ENCODE data around the gene FBXW5. TPM values are rescaled to one million over a fixed set of nuclear protein-coding genes. Genes with fewer than 3 reads are reported as not detected.

The FBXW5 gene, protein sequence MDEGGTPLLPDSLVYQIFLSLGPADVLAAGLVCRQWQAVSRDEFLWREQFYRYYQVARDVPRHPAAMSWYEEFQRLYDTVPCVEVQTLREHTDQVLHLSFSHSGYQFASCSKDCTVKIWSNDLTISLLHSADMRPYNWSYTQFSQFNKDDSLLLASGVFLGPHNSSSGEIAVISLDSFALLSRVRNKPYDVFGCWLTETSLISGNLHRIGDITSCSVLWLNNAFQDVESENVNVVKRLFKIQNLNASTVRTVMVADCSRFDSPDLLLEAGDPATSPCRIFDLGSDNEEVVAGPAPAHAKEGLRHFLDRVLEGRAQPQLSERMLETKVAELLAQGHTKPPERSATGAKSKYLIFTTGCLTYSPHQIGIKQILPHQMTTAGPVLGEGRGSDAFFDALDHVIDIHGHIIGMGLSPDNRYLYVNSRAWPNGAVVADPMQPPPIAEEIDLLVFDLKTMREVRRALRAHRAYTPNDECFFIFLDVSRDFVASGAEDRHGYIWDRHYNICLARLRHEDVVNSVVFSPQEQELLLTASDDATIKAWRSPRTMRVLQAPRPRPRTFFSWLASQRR
- 164 and 216 TPM in 2 replicates for total RNA-seq

DNA sequence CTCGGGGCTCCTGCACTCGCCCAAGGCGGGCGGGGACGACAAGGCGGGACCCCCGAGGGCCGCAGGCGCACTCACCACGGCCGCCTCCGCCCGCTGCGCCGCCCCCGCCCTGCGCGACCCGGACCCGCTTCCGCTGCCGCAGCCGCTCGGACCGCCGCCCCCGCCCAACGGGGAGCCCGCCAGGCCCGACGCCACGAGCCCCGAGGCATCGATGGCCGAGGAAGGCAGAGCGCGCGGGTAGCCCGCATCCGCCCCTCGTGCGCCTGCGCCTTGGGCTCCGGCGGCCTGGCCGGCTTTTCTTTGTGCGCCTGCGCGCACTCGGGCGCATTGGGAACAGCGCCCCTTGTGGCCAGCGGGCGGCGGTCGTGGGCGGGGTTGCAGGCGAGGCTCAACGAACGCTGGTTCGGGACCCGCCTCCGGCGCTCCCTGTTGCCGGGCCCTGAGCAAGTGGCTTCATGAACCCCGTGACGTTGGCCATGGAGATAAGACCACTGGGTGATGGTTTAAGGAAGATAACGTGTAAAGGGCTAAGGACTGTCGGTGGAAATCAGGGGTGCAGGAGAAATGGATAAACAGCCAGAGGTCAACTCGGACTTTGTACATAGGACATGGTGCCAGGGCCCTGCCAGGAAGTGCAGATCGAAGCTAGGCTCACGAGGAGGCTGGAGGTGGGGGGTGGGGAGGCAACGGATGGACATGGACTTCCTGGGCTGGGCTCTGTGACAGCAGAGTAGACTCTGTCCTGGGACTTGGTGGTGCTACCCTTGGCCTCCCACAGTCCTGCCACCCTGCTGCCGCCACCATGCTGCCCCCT lies at the start of gene FBXW5, which contains the start of gene C8G:
FBXW5 (minus strand) TSS at position 220 of the 814 bp plus-strand sequence. CDS start 655 bp downstream, outside the sequence.
C8G (plus strand) TSS at position 725 of the 814 bp plus-strand sequence; CDS start at position 803, 78 bp downstream.

DNA sequence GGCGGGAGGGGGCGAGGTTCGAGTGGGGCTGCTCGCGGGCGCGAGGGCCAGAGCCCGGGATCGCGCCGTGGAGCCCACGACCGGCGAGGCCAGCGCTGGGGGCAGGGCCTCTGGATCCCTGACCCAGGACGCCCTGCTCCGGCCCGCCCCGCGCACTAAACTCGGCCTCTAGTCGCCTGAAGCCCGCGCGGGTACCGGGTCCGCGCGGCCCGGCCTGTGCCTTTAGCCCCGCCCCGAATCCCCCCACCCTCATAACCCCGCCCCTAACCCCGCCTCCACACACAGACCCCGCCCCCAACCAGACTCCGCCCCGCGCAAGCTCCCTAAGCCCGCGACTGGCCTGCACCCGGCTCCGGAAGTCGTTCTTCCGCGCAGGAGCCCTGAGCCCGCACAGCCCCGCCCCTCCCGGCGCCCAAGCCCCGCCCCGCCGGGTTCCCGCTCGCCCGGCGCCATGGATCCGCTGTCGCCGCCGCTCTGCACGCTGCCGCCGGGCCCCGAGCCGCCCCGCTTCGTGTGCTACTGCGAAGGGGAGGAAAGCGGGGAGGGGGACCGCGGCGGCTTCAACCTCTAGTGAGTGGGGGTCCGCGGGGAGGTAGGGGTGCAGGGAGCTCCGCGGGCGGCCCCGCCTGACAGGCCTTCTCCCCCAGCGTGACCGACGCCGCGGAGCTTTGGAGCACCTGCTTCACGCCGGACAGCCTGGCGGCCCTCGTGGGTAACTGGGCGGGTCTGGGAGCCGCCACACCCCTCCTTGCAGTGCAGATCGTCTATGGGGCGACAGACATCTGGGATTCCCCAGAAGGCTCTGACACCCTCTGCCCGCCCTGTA lies 47.7 kb upstream of the FBXW5 start, which contains the start of gene PAXX:
PAXX (plus strand) TSS at position 430 of the 826 bp plus-strand sequence; CDS start at position 452, 22 bp downstream.

DNA sequence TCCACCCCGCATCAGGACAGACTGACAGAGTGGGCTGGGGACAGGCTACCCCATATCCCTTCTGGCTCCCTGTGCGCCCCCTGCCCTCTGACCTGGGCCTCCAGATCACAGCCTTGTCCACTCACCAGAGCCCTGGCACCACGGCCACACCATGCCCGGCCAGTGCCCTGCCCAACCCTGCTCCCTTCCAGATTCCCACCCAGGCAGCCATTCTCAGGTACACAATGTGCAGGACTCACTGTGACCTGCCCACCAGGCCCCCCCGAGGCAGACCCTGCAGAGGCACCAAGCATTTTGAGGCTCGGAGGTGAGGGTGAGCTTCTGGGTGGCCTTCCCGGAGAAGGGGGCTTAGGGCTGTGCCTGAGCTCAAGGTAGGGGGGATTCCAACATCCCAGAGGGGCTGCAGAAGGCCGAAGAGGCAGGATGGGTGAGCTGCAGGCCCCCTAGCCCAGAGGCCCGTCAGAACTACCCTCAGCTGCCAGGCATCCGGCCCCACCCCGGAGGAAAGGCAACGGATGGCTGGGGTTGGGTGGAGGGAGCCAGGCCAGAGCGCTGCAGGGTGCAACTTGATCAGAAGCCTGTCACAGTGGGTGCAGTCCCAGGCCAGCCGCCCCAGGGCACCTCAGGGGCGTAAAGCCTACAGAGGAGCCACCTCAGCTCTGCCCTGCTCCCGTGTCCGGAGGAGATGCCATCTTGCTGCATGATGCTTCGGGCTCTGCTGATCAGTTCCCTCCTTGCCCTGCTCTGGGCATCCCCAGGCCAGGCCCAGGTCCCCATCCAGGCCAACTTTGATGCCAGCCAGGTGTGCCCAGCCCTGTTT lies 37.9 kb upstream of the FBXW5 start, which contains the start of gene LCNL1:
LCNL1 (plus strand) TSS at position 762 of the 820 bp plus-strand sequence. CDS start 594 bp downstream, outside the sequence.

DNA sequence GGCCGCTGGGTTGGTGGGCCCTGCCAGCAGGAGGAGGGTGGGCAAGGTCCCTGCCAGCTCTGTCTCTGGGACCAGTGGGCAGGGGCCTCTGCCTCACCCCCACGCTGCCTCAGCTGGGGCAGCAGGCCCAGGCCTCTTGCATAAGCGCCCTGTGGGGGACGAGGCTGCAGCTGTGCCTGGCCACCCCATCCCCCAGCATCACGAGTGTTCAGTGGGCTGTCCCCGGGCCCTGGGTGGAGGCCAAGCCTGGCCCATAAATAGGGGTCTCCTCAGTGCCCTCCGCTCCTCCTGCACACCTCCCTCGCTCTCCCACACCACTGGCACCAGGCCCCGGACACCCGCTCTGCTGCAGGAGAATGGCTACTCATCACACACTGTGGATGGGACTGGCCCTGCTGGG lies 32.7 kb upstream of the FBXW5 start, which contains the start of gene PTGDS:
PTGDS (plus strand) TSS at position 282 of the 400 bp plus-strand sequence; CDS start at position 357, 75 bp downstream.

DNA sequence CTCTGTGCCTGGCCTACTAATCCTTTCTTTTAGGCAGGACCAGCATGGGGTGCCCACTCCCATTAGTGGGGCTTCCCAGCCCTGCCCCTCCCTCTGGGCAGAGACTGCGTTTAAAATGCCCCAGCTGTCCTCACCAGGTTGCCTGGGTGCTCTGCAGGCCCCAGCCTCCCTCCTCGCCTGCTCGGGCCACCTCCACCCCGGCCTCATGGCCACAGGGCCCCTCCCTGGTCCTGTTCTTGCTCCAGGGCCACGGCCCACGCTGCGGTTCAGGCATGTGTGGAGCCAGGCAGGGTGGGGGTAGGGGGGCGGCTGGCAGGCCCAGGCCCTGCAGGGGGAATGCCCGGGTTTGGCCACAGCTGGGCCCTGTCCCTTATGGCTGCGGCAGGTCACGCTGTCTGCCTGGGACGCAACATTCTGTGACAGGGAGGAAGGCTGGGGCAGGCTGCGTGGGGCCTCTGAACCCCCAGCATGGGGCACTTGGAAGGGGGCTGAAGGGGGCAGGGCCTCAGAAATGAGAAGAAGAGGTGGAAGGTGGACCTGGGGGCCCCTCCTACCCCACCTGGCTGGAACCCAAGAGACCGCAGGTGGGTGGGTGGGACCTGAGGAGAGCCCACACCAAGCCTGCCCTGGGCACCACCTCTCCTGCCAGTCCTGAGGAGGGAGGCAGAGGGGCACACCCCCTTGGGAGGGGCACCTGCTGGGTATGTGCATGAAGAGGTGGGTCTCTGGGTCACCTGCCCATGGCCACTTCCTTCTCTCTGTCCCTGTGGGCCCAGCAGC lies 7.2 kb upstream of the FBXW5 start, which contains the start of gene LCN12:
LCN12 (plus strand) TSS at position 733 of the 780 bp plus-strand sequence. CDS start 55 bp downstream, outside the sequence.

Other genes starting within 250 kb of the FBXW5 start
- 2.9 and 3.8 TPM in 2 replicates for gene DIPK1B, start 232.2 kb downstream of the FBXW5 start, total RNA-seq
- 0.33 TPM in 1 of 2 replicates, not detected in the other for gene LCN10, start 201.8 kb downstream of the FBXW5 start, total RNA-seq
- not detected in 2 replicates for gene LCN6, start 196.2 kb downstream of the FBXW5 start, total RNA-seq
- gene LCN8, start 186.5 kb downstream of the FBXW5 start, total RNA-seq: not detected in 2 replicates
- gene LCN15, start 180.2 kb downstream of the FBXW5 start, total RNA-seq: not detected in 2 replicates
- 38.7 and 42.2 TPM in 2 replicates for gene TMEM141, start 153.4 kb downstream of the FBXW5 start, total RNA-seq
- gene CCDC183, start 148.4 kb downstream of the FBXW5 start, total RNA-seq: 0.52 and 0.89 TPM in 2 replicates
- gene RABL6, start 136.8 kb downstream of the FBXW5 start, total RNA-seq: 49.9 and 65.1 TPM in 2 replicates
- 3.6 and 4.0 TPM in 2 replicates for gene AJM1, start 102.3 kb downstream of the FBXW5 start, total RNA-seq
- 138 and 150 TPM in 2 replicates for gene PHPT1, start 95.3 kb downstream of the FBXW5 start, total RNA-seq
- 4.6 and 6.5 TPM in 2 replicates for gene MAMDC4, start 92.4 kb downstream of the FBXW5 start, total RNA-seq
- 170 and 198 TPM in 2 replicates for gene EDF1, start 78.4 kb downstream of the FBXW5 start, total RNA-seq
- 14.4 and 18.5 TPM in 2 replicates for gene TRAF2, start 58.2 kb downstream of the FBXW5 start, total RNA-seq
- gene C8G, start 505 bp upstream of the FBXW5 start, total RNA-seq: 0.72 and 0.79 TPM in 2 replicates
- gene LCN12, start 7.5 kb upstream of the FBXW5 start, total RNA-seq: 0.20 TPM in 1 of 2 replicates, not detected in the other
- 11.1 and 66.1 TPM in 2 replicates for gene PTGDS, start 32.8 kb upstream of the FBXW5 start, total RNA-seq
- gene LCNL1, start 38.3 kb upstream of the FBXW5 start, total RNA-seq: 0.50 and 1.1 TPM in 2 replicates
- 8.0 and 11.2 TPM in 2 replicates for gene PAXX, start 47.7 kb upstream of the FBXW5 start, total RNA-seq
- 2.0 and 2.9 TPM in 2 replicates for gene CLIC3, start 51.8 kb upstream of the FBXW5 start, total RNA-seq
- gene ABCA2, start 83.5 kb upstream of the FBXW5 start, total RNA-seq: 81.1 and 129 TPM in 2 replicates
- not detected in 2 replicates for gene FUT7, start 87.3 kb upstream of the FBXW5 start, total RNA-seq
- gene NPDC1, start 101.4 kb upstream of the FBXW5 start, total RNA-seq: 21.6 and 66.1 TPM in 2 replicates
- gene ENTPD2, start 109.3 kb upstream of the FBXW5 start, total RNA-seq: not detected in 2 replicates
- gene SAPCD2, start 125.8 kb upstream of the FBXW5 start, total RNA-seq: 2.7 and 3.7 TPM in 2 replicates
- 20.3 and 38.3 TPM in 2 replicates for gene UAP1L1, start 132.8 kb upstream of the FBXW5 start, total RNA-seq
- 153 and 203 TPM in 2 replicates for gene MAN1B1, start 142.2 kb upstream of the FBXW5 start, total RNA-seq
- gene DPP7, start 170.0 kb upstream of the FBXW5 start, total RNA-seq: 82.9 and 145 TPM in 2 replicates
- gene GRIN1, start 194.4 kb upstream of the FBXW5 start, total RNA-seq: 0.10 TPM in 1 of 2 replicates, not detected in the other
- not detected in 2 replicates for gene LRRC26, start 225.3 kb upstream of the FBXW5 start, total RNA-seq
- gene TMEM210, start 227.3 kb upstream of the FBXW5 start, total RNA-seq: not detected in 2 replicates
- 24.6 and 33.7 TPM in 2 replicates for gene ANAPC2, start 243.8 kb upstream of the FBXW5 start, total RNA-seq
- gene SSNA1, start 243.9 kb upstream of the FBXW5 start, total RNA-seq: 42.6 and 53.3 TPM in 2 replicates

Measured in smooth muscle cell of the pulmonary artery (primary cell).